BE2C (cell line): ENCODE data around the gene ALDH1A1.
"Not testable (repeated sequence)": the region's sequence is repeated elsewhere in the genome, so short reads cannot be mapped to it uniquely, and the experiment has no call there.

Experiments used
- DNase-seq: peaks from one replicate; pipeline ENCODE4 v3.0.0-alpha.2; 2020
- H3K27me3 ChIP-seq: fragments of 250-450 bp; sonication (Bioruptor Pico); 2 replicates; pipeline ENCODE4 v1.5.1; 2020; ENCODE audit warnings: mild to moderate bottlenecking
- H3K36me3 ChIP-seq: fragments of 250-450 bp; sonication (Bioruptor Pico); 2 replicates; pipeline ENCODE4 v1.5.1; 2020; ENCODE audit warnings: mild to moderate bottlenecking
- H3K4me1 ChIP-seq: fragments of 250-450 bp; sonication (Bioruptor Pico); 2 replicates; pipeline ENCODE4 v1.5.1; 2020
- H3K4me3 ChIP-seq: 2 replicates; pipeline ENCODE4 v1.5.1; 2011; ENCODE audit warnings: low read depth, low read length
- H3K9me3 ChIP-seq: fragments of 250-450 bp; sonication (Bioruptor Pico); 2 replicates; pipeline ENCODE4 v1.5.1; 2020
- CTCF ChIP-seq: IDR thresholded peaks from 2 replicates; pipeline ENCODE4 v1.5.1; 2012; ENCODE audit warnings: mild to moderate bottlenecking, low read depth, low read length

The ALDH1A1 gene

GRCh38 chr9:72943844-72944462 lies 8.9 kb downstream of the ALDH1A1 start:
- Histone ChIP-seq H3K27me3 (no peaks in the 10 kb centered on the region), H3K9me3 (no peaks in the 10 kb centered on the region), H3K36me3 (no peaks in the 10 kb centered on the region), H3K4me1 (no peaks in the 10 kb centered on the region), H3K4me3 (no peak overlapping the region)
- no peak for DNase-seq
- no peak for TF ChIP-seq CTCF

- Histone ChIP-seq H3K4me1 (no peaks in the 10 kb centered on the region), H3K27me3 (no peaks in the 10 kb centered on the region), H3K9me3 (no peaks in the 10 kb centered on the region), H3K4me3 (no peak overlapping the region), H3K36me3 (no peaks in the 10 kb centered on the region)
- TF ChIP-seq CTCF = no peak
- DNase-seq = no peak
Measured at GRCh38 chr9:72942451-72942850, 10.4 kb downstream of the ALDH1A1 start.

- not testable (repeated sequence) for H3K9me3 ChIP-seq, H3K27me3 ChIP-seq, DNase-seq, H3K4me1 ChIP-seq, H3K36me3 ChIP-seq, H3K4me3 ChIP-seq
Measured at GRCh38 chr9:72939581-72939980, 13.3 kb downstream of the ALDH1A1 start.

- no peak overlapping the region for H3K4me3 ChIP-seq
- no peak for TF ChIP-seq CTCF
- no peak for DNase-seq
- H3K36me3 ChIP-seq = no peaks in the 10 kb centered on the region
- H3K9me3 ChIP-seq = no peaks in the 10 kb centered on the region
- no peaks in the 10 kb centered on the region for H3K27me3 ChIP-seq
- no peaks in the 10 kb centered on the region for H3K4me1 ChIP-seq
Measured at GRCh38 chr9:72937545-72937944, 15.3 kb downstream of the ALDH1A1 start.

- no peak for TF ChIP-seq CTCF
- Histone ChIP-seq H3K4me3 (no peak overlapping the region), H3K27me3 (no peaks in the 10 kb centered on the region), H3K4me1 (no peaks in the 10 kb centered on the region), H3K9me3 (no peaks in the 10 kb centered on the region), H3K36me3 (no peaks in the 10 kb centered on the region)
- no peak for DNase-seq
Measured at GRCh38 chr9:72936679-72937078, 16.2 kb downstream of the ALDH1A1 start.

- TF ChIP-seq CTCF = no peak
- no peaks in the 10 kb centered on the region for H3K27me3 ChIP-seq
- DNase-seq = no peak
- no peaks in the 10 kb centered on the region for H3K4me1 ChIP-seq
- no peak overlapping the region for H3K4me3 ChIP-seq
- no peaks in the 10 kb centered on the region for H3K9me3 ChIP-seq
- H3K36me3 ChIP-seq = no peaks in the 10 kb centered on the region
Measured at GRCh38 chr9:72936266-72936665, 16.6 kb downstream of the ALDH1A1 start.

- H3K9me3 ChIP-seq = no peaks in the 10 kb centered on the region
- no peak overlapping the region for H3K4me3 ChIP-seq
- H3K36me3 ChIP-seq = no peaks in the 10 kb centered on the region
- TF ChIP-seq CTCF = no peak
- H3K4me1 ChIP-seq = no peaks in the 10 kb centered on the region
- no peak for DNase-seq
- H3K27me3 ChIP-seq = no peaks in the 10 kb centered on the region
Measured at GRCh38 chr9:72935595-72935994, 17.3 kb downstream of the ALDH1A1 start.
